GM18873 (cell line): ENCODE measurements around the gene PAM16.
"Not testable (repeated sequence)": the region's sequence is repeated elsewhere in the genome, so short reads cannot be mapped to it uniquely, and the experiment has no call there.

Experiments used
- ATAC-seq: cut with Tn5 transposase; IDR thresholded peaks from one replicate; pipeline ENCODE4 v1.9.1; 2021; ENCODE audit warnings: mild to moderate bottlenecking, moderate library complexity, moderate number of reproducible peaks; ENCODE audit not compliant: unreplicated experiment, low FRiP score

The PAM16 gene

DNA sequence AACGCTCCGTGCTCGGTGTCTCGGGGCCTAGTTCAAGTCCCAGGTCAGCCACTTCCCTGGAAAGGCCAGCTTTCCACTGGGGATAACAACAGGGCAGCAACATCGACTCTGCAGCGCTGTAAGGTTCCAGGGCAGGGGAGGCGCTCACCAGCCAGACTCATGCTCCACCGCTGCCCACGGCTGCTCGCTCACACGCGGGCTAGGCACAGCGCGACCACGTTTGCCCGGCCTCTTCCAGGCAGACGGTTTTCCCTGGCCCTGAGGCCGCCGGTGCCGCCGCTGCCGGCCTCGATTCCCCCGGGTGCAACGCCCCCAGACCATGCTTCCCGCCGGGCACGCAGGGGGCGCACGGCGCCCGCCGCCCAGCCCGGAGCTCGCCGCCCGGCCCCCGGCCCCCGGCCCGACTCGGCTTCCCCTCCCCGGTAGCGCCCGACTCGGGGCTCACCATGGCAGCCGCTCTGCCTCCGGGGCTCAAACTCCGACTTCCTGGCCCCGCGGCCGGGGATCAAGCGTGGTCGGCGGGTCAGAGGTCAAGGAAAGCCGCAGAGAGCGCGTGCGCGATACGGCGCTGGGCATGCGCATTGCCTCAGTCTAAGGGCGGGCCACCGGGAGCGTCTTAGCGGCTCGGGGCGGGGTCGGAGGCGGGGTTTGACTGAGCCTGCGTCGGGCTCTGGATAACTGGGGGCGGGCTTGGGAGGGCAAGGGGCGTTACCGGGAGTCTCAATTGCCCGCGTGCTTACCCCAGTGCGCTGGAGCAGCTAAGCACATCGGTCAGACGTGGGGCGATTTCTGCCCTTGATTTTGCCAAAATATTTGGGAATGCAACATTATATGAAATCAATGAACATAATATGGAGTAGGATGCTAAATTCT is at the start of gene PAM16:
Gene PAM16 (minus strand): TSS at position 535 of the 873 bp plus-strand sequence. CDS start 87 bp downstream, at position 448.
- peak; percentile 66 for ATAC-seq

DNA sequence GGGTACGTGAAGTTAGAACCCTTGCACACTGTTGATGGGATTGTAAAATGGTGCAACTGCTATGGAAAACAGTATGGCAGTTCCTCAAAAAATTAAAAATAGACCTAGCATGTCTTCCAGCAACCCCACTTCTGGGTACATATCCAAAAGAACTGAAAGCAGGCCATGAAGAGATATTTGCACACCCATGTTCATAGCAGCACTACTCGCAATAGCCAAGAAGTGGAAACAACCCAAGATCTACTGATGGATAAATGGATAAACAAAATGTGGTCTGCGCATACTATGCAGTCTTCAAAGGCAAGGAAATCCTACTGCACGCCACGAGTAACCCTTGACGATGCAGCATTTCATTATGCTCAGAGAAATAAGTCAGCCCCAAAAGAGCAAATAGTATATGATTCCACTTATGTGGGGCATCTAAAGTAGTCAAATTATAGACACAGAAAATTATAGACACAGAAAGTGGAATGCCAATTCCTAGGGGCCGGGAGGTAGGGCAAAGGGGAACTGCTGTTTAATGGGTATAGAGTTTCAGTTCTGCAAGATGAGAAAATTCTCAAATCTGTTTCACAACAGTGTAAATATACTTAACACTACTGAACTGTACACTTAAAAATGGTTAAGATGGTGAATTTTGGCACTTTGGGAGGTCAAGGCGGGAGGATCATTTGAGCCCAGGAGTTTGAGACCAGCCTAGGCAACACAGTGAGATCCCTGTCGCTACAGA is 48.0 kb upstream of the PAM16 start:
- no peak for ATAC-seq

DNA sequence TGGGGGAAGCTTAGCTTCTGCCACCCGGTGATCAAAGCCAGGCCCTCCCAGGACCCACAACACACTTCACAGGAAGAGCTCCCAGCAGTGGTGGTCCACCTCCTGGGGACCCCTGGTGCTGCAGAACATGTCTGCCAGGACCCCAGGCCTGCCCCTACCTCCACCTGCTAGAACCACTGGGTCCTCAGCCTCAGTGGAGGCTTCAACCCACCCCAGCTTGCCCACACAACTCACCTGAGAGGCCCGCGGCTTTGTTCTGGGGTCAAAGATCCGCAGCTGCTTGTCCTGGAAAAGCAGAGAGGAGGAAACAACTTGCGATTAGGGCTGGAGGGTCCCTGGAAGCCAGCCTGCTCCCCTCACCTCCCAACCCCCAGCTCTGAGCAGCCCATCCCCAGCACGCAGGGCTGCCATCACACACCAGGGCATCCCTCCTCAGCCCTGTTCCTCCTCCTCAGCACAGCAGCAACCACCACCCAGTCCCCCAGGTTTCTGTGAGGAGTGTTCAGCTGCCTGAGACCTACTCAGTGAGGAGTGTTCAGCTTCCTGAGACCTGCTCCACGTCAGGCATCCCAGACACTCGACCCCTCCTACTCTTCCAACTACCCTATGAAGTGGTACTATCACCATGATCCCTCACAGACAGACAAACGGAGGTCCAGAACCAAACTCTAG is 44.1 kb upstream of the PAM16 start:
- no peak for ATAC-seq

DNA sequence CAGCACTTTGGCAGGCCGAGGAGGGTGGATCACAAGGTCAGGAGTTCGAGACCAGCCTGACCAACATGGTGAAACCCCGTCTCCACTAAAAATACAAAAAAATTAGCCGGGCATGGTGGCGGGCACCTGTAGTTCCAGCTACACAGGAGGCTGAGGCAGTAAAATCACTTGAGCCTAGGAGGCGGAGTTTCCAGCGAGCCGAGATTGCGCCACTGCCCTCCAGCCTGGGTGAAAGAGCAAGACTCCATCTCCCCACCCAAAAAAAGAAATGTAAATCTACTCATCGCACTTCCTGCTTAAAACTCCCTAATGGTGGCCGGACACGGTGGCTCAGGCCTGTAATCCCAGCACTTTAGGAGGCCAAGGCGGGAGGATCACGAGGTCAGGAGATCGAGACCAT is 42.7 kb upstream of the PAM16 start:
- ATAC-seq = not testable (repeated sequence)

DNA sequence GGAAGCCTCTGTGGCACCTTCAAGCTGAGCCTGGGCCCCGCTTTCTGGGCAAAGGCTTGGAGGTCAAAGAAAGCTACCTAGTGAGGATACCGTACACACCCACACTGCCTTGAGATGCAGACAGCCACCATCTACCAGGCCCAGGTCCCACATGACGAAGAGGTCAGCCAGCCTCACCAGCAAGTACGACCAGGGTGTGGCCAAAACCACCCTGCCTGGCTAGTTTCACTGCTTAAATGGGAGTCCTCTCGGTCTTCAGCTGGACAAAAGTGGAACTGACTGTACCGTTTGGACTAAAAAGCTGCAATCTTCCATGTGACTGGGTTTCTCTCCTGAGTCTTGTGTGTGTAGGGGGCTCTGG is 42.1 kb upstream of the PAM16 start:
- no peak for ATAC-seq

DNA sequence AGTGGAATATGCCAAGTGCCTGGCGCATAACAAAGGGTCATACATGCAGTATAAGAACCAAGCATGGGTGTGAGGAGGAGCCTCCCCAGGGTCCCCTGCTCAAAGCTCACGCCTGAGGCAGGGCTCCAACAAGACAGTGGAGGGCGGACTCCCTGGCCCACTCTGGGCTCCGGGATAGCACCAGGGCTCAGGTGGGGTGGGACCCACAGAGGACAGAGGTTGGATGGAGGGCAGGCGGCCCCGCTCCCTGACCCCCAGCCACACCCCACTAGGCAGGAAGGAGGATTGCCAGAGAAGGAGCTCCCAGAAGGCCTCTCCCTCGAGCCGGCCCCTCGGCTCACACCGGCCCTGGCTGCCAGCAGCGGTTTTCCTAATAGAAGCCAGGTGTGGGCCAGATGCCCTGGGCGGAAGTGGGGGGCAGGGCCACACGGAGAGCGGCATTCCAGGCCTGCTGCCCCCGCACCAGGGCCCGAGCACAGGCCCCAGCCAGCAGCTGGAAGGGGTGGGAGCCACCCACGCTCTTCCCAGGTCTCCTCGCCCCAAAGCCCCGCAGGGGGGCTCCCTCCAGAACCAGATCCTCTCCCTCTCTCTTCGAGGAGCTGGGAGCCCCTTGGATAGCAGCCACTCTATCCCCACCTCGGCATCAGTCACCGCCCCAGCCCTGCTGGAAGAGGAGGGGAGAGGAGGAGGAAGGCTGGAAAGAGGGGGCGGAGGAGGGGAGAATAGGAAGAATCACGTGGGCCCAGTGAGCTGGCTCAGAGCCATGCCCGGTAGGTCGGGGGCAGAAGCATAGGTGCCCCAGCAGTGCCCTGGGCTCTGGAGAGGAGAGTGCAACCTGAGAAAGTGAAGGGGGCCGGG is 41.5 kb upstream of the PAM16 start:
- no peak for ATAC-seq

DNA sequence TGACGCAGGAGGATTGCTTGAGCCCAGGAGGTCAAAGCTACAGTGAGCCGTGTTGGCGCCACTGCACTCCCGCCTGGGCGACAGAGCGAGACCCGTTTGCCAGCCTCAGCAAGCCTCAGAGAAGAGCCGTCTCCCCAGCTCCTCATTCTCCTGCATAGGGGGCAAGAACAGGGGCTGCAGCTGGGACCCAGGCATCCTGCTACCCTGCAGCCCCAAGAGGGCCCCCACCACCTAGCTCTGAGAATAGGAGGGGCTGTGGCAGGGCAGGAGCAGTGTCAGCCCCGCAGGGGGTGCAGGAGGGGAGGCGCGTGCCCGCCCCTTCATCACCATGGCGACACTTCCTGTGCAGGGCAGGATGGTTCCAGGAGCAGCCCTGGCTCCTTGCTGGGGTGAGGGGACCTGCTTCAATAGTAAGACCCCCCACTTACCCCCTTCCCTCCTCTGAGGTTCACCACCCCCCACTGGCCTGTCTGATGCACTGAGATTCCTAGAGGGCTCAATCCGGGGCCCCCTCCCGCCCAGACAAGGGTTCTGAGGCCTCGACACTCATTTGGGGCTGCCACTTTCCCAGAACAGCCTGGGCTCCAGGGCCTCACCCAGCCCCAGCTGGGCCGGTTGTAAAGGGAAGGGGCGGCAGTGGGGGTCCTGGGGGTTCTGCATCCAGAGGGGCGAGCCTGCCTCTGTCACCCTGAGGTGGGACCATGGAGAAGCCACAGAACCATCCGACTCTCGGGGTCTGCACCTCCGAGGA is 40.7 kb upstream of the PAM16 start:
- no peak for ATAC-seq

DNA sequence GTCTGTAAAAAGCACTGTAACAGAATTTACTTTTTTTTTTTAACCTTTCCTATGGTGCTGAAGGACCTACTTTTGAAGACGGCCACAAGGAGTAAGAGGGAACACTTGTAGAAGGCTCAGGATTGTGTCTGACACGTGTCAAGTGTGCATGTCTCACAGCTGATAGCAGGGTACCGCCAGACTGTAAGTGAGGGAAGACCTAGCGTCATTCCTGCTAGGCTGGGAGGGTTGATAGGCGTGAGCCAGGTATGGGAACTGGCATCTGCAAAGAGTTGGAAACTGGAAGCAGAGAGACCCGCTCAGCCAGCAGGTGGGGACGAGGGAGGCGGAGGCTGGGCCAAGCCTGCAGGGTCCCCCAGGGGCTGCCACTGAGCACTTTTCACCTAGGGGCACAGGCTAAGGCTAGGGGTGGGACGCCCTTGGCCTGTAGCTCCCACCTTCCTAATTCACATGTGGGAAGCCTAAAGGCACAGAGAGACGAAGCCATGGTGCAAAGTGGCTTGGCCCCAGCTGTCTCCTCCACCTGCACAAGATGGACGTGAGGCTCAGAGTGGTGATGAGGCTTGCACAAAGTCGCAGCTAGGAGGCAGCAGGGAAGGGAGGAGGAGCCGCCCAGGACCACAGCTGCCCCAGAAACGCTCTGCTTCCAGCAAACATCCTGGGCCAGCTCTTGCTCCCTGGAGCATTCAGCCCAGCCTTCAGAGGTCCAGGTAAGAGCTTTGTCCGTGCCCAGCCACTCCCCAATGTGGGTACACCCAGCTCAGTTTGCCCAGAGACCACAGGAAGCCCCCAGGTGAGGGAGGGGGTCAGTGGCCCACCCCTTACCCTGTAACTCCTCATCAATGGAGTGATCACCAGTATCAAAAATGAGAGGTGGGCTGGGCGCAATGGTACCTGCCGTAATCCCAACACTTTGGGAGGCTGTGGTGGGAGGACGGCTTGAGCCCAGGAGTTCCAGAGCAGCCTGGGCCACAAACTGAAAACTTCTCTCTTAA is 39.4 kb upstream of the PAM16 start:
- ATAC-seq = no peak

DNA sequence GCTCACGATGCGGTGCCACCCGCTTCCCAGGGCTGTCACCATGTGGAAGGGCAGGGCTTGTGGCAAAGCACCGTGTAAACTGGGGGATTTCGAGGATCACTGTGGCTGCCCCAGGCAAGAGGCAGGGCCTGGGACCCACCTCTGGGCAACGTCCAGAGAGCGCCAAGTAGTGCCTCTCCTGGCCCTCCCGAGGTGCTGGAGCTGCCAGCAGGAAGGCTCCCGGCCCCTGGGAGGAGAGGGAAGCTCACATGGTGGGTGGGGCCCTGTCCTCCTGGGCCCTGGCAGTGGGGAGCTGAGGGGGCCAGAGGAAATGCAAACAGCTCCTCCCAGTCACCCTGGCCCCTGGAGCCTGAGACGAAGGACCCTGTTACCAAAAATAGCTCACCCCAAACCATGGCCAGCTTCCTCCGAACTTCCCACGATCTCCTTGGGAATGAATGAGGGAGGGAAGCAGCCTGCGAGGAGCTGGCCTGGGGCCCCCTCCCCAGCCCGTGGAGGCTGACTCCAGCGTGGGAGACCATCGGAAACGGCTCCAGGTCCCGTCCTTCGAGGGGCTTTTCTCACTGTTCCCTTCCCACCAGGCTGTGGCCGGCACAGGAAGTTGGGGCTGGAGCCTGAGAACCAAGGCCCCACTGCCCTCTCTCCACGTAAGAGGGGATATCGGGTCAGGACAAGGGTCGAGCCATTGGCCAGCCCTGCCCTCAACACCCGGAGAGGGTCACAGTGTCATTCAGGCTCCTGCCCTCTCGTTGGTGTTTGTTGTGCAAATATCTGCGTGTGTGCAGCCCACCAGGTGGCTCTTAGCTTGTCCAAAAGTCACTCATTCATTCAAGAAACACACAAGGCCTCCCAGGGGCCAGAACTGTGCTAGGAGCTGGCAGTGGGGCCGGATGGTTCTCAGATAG is 38.2 kb upstream of the PAM16 start:
- no peak for ATAC-seq

DNA sequence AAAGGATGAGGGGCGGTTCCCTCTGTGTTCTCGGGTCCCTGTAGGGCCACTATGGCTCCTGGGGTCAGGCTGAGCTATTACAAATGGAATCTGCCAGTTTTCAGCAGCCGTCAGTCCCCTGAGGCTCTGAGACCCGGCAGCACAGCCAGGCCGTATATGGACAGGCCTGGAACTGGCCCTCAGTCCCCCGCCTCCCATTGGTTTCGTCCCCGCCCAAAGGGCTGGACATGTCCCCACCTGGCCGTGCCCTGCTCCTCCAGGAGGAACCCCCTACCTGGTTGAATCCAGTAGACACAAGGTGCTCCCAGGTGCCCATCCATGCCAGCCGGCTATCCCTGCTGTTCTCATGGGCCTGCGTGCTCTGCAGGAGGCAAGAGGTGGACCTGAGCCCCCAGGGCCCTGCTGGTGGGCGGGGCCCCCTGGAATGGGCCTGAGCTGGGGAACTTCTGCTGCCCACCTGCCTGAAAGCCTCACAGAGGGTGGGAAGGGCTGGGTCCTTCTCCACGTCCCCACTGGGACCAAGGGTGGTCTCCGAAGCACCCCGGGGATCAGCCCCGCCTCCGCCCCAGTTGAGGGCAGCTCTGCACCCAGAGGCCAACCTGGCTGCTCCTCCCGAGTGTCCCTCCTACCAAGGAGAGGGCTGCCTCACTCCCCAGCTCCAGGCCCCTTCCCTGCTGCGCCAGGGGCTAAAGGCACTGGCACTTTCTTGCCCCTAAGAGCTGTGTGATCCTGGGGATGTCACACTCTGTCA is 37.3 kb upstream of the PAM16 start:
- no peak for ATAC-seq

DNA sequence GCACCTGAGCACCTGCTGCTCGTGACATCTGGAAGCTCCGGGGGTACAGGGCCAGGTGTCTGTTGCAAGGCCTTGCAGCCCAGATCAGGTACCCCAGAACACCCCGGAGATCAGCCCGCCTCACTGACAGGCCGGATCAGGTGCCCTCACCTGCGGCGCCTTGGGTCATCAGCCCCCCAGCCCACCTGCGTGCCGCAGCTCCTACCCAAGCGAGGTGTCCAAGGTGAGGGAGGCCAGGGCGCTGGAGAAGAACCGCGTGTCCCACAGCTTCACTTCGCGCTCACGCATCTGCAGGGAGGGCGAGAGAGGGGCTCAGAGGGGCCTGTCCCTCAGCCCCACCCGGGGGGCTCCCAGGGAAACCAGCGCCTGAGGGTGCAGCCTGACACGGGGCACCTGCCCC is 36.7 kb upstream of the PAM16 start:
- ATAC-seq = no peak

DNA sequence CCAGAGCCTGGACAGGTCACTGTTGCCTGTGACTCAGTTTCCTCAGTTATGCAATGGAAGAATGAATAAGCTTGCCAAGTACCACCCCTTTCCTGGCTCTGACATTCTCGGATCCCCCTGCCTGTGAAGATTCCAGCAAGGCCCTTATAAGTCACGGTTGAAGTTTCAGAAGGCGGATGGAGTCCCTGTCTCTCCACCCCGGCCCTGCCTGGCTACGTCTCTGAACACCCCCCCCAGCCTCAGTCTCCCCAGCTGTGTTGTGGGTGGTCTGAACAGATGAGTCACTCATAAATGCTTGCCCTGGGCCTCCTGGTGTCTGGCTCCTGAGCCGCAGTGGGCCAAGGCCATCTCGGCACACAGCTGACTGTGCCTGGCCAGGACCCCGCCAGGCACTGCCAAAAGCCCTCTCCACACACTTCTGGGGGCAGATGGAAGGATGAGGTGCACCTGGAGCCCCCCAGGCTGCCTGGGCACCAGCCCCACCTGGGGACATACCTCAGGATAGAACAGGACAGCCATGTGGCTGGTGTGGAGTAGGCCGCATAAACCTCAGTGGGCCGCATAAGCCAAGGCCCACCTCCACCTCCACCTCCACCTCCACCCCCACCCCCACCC is 35.9 kb upstream of the PAM16 start:
- no peak for ATAC-seq

DNA sequence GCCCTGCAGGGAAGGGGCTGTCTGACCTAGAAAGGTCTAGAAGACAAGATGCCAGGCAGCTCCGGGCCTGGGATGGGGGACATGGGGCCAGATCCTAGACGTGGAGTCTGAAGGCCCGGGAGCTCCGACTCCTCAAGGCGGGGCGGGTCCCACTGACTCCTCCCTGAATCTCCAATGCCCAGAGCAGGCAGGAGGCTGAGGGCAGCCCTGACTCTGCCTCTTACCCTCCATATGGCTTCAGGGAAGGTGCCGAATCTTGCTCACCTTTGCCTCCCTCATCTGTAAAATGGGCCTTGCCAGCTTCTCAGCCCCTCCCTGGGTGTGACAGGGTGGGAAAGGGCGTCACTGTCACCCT is 35.3 kb upstream of the PAM16 start:
- ATAC-seq = no peak

DNA sequence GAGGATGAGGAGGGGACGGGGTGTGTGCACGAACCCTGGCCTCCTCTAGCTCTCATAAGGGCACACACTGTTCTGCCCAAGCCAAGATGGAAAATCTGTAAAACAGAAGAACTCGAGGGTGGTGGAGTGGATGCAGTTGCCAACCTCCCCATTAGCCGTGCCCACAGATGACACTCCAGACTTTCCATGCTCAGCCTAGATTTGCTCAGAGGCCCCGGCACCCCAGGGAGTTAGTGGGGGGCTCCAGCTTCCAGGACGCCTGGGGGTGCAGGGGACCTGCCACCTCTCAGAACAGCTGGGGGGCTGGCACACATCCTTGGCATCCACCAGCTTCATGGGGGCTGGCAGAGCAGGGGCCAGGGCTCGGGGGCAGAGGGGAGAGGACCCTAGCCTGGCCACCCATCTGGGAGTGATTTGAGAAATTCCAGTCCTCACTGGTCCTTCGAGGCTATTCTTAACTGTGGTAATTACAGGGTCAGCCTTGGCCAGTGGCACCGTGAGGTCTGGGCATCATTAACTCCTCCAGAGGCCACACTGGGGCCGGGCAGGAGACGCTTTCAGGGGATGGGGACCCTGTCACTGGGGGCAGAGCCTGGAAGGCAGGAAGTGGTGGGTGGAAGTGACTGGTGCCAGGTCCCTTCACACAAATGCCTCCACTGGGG is 34.8 kb upstream of the PAM16 start:
- no peak for ATAC-seq

DNA sequence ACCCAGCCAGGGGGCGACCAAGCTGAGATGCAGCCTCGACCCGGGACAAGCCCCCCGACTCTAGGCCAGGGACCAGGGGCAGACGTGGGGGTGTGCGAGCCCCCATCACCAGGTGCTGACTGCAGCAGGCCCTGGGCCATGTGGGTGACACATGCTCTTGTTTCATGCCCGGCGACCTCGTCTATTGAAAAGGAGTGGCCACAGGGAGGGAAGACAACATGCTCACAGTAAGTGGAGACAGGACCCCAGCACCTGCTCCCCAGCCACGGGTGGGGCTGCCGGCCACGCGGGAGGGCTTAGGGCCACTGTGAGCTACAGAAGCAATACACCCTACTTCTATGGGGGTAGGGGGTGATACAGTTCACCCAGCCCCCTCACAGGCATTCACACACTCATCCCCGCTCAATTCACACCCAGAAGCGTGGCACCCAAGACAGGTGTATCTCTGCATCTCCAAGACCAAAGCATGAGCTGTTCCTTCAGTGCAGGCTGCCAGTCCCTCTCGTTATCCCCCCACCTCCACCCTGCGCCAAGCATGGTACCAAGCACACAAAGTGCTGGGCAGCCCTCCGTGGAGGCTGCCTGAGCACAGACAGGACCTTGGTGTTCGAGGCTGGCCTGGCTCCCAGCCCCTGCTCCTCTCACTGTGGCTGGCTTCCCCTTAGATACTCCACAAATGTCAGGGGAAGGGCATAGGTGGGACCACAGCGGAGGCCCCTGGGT is 34.1 kb upstream of the PAM16 start:
- ATAC-seq = no peak
